T47D (cell line): Measurements from ENCODE around the gene MRPL55.

Source experiments
- DNase-seq, 2 experiments: peaks; one replicate each; pipeline versions ENCODE4 v3.0.0 to v3.0.0-alpha.2; 2011 to 2012; ENCODE audit warnings: low read depth in 1 of 2, low spot score in 1 of 2
- JUND ChIP-seq: IDR thresholded peaks from 2 replicates; pipeline ENCODE4 v1.6.1; 2012; ENCODE audit warnings: low read depth
- in situ Hi-C: cut with HindIII; loops from 2 replicates; pipeline ENCODE4 v1.10.0; 2016; ENCODE audit warnings: low sequenced_read_pairs, low pct_unique_long_range_greater_than_20kb

MRPL55 gene

GRCh38 chr1:228109073-228109961, at the start of gene MRPL55:
Gene MRPL55 (minus strand): TSS chr1:228109299. CDS start chr1:228108260, 1,039 bp downstream.
- in situ Hi-C loops, result no loop called here
- DNase-seq, result peak; percentile 93 to 98
- TF ChIP-seq JUND, result no peak

DNA sequence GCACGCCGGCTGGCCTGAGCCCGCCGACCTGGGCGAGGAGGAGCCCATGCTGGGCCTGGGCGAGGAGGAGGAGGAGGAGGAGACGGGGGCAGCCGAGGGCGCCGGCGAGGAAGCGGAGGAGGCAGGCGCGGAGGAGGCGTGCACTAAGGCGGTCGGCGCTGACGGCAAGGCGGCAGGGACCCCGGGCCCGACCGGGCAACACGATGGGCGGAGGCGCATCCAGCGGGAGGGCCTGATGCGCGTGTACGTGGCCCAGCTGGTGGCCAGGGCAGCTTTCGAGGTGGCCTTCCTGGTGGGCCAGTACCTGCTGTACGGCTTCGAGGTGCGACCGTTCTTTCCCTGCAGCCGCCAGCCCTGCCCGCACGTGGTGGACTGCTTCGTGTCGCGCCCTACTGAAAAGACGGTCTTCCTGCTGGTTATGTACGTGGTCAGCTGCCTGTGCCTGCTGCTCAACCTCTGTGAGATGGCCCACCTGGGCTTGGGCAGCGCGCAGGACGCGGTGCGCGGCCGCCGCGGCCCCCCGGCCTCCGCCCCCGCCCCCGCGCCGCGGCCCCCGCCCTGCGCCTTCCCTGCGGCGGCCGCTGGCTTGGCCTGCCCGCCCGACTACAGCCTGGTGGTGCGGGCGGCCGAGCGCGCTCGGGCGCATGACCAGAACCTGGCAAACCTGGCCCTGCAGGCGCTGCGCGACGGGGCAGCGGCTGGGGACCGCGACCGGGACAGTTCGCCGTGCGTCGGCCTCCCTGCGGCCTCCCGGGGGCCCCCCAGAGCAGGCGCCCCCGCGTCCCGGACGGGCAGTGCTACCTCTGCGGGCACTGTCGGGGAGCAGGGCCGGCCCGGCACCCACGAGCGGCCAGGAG, 49.3 kb upstream of the MRPL55 start:
- no peak for TF ChIP-seq JUND
- in situ Hi-C loops, result no loop called here
- no peak for DNase-seq

GRCh38 chr1:228157729-228158126, 48.6 kb upstream of the MRPL55 start:
- TF ChIP-seq JUND, result no peak

GRCh38 chr1:228156941-228157728, 48.0 kb upstream of the MRPL55 start:
- DNase-seq, result no peak
- no peak for TF ChIP-seq JUND
- in situ Hi-C loops, result no loop called here

More at GRCh38 chr1:228157729-228158126, 48.6 kb upstream of the MRPL55 start:
- in situ Hi-C loops, result no loop called here
- DNase-seq, result no peak

GRCh38 chr1:228156515-228156881, 47.4 kb upstream of the MRPL55 start:
- DNase-seq, result no peak
- in situ Hi-C loops, result no loop called here
- no peak for TF ChIP-seq JUND

DNA sequence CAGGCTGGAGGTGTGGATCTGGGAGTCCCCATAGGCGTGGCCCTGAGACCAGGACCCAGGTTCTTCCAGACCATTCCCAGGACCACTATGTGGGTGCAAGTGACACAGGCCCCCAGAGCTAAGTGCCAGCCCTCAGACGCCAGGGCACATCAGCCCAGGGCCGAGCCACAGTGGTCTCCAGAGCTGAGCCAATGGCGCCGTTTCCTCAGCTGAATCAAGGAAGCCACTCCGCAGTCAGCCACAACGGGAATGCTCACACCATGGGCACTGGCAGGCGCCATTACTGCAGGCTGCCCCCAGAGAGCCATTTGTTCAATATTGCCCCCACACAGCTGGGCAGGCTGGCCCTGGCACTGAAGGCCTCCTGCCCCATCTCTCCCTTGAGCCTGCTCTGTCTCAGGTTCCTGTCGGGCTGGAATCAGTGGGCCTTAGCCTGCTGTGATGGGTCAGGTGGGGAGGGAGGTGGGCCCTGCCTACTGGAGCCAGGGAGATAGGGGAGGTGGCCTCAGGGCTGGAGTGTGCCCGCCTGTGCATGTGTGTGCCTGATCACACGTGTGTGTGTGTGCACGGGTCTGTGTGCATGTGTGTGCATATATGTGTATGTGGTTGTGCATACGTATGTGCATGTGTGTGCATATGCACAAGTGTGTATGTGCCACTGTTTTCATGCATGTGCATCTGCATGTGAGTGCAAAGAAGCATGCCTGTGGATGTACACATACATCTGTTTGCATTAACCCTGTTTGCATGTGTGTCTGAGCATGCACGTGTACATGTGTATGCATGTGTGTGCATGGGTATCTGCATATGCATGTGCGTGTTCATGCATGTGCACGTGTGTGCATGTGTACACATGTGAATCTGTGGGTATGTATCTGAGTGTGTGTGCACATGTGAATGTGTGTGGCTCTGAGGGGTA, 46.8 kb upstream of the MRPL55 start:
- in situ Hi-C loops, result no loop called here
- no peak for DNase-seq
- TF ChIP-seq JUND, result no peak

DNA sequence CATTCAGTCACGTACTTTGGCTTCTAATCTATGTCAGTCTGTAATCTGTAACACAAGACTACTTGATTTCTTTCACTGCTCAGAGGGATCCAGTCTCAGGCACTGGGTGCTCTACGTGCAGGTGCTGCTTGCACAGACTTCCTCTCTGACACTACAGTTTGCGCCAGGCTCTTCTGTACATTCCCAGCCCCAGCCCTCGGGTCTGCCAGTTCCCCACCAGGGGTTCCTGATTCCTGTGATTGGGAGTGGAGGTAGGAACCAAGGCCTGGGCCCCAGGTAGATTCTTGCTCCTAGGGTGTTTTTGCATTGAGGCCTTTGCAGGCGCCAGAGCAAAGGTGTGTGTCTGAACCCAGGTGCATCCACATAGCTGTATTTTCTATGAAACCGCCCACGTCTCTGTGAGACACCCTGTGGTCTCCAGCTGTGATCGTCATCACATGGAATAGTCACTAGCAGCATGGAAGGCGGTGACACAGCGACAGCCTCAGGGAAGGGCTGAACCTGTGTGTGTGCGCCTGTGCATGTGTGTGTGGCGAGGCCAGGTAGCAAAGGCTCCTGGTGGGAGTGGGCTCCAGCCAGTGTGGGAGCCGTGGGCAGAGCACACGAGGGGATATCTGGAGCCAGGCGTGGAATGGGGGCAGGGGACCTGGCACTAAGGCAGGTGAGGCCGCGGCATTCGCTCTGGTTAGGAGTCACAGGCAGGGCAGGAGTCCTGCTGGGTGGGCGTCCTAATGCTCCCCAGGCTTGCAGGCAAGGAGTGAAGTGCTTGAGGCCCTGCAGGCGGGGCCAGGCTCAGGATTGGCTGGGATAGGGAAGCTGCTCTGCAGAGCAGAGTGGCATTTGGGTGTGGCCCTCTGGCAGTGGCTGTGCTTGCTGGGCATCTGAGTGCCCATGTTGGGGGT, 45.8 kb upstream of the MRPL55 start:
- in situ Hi-C loops, result no loop called here
- TF ChIP-seq JUND, result no peak
- no peak for DNase-seq

- DNase-seq, result no peak
- no peak for TF ChIP-seq JUND
- in situ Hi-C loops, result no loop called here
These were observed 45.0 kb upstream of the MRPL55 start for GRCh38 chr1:228154021-228154669.

DNA sequence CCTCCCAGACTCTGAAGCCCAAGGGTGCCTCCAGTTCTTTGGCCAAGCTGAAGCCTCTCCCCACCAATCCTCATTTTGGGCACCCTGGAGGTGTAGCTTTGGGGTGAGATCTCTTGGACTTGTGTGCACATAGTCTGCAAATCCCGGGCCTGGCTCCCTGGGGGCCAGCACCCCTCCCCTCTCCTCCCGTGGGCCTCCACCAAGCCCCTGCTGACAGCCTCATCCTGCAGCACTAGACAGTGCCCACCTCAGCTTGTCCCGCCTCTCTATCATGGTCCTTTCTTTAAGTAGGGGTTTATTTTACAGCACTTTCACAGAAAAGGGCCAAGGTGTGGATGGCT, 43.8 kb upstream of the MRPL55 start:
- TF ChIP-seq JUND, result no peak
- in situ Hi-C loops, result no loop called here
- no peak for DNase-seq
